Measurements from ENCODE around the gene ARRB1. TPM values are rescaled to one million over a fixed set of nuclear protein-coding genes. Genes with fewer than 3 reads are reported as not detected.

ARRB1 gene
- total RNA-seq, 1 donor from 2014 or later, result 38.0 TPM

- Mint-ChIP-seq H3K27me3 (ENCODE audit: unreplicated experiment) (no peaks in the 10 kb centered on the region), H3K9me3 (ENCODE audit: unreplicated experiment) (no peaks in the 10 kb centered on the region), H3K36me3 (ENCODE audit: unreplicated experiment) (no peaks in the 10 kb centered on the region), H3K4me3 (ENCODE audit: unreplicated experiment) (no peak overlapping the region), H3K4me1 (ENCODE audit: low read depth, unreplicated experiment) (peaks cover 3% of the 10 kb centered on the region), H3K27ac (ENCODE audit: unreplicated experiment) (no peak overlapping the region)
- DNase-seq, result no peak
- no peak for TF ChIP-seq CTCF (IDR thresholded peaks at IDR 0.05; ENCODE audit: partially characterized antibody, unreplicated experiment)
Measured at GRCh38 chr11:75298191-75298975, 53.1 kb downstream of the ARRB1 start.

GRCh38 chr11:75293903-75294302 is 57.6 kb downstream of the ARRB1 start:
- peaks cover 7% of the 10 kb centered on the region for H3K9me3 Mint-ChIP-seq (ENCODE audit: unreplicated experiment)
- TF ChIP-seq CTCF (IDR thresholded peaks at IDR 0.05; ENCODE audit: partially characterized antibody, unreplicated experiment), result no peak
- no peak overlapping the region for H3K27ac Mint-ChIP-seq (ENCODE audit: unreplicated experiment)
- no peak overlapping the region for H3K4me3 Mint-ChIP-seq (ENCODE audit: unreplicated experiment)
- H3K4me1 Mint-ChIP-seq (ENCODE audit: low read depth, unreplicated experiment), result peaks cover 9% of the 10 kb centered on the region
- H3K36me3 Mint-ChIP-seq (ENCODE audit: unreplicated experiment), result no peaks in the 10 kb centered on the region
- DNase-seq, result no peak
- H3K27me3 Mint-ChIP-seq (ENCODE audit: unreplicated experiment), result peaks cover 5% of the 10 kb centered on the region

GRCh38 chr11:75292943-75293342 is 58.5 kb downstream of the ARRB1 start:
- H3K4me1 Mint-ChIP-seq (ENCODE audit: low read depth, unreplicated experiment), result peaks cover 9% of the 10 kb centered on the region
- no peaks in the 10 kb centered on the region for H3K36me3 Mint-ChIP-seq (ENCODE audit: unreplicated experiment)
- H3K4me3 Mint-ChIP-seq (ENCODE audit: unreplicated experiment), result no peak overlapping the region
- TF ChIP-seq CTCF (IDR thresholded peaks at IDR 0.05; ENCODE audit: partially characterized antibody, unreplicated experiment), result no peak
- no peak for DNase-seq
- peaks cover 5% of the 10 kb centered on the region for H3K27me3 Mint-ChIP-seq (ENCODE audit: unreplicated experiment)
- H3K27ac Mint-ChIP-seq (ENCODE audit: unreplicated experiment), result no peak overlapping the region
- peaks cover 7% of the 10 kb centered on the region for H3K9me3 Mint-ChIP-seq (ENCODE audit: unreplicated experiment)

GRCh38 chr11:75291741-75292140 is 59.7 kb downstream of the ARRB1 start:
- H3K27ac Mint-ChIP-seq (ENCODE audit: unreplicated experiment), result no peak overlapping the region

More at GRCh38 chr11:75291741-75292140, 59.7 kb downstream of the ARRB1 start:
- H3K9me3 Mint-ChIP-seq (ENCODE audit: unreplicated experiment), result peaks cover 7% of the 10 kb centered on the region
- peaks cover 3% of the 10 kb centered on the region for H3K36me3 Mint-ChIP-seq (ENCODE audit: unreplicated experiment)
- peaks cover 5% of the 10 kb centered on the region for H3K27me3 Mint-ChIP-seq (ENCODE audit: unreplicated experiment)
- TF ChIP-seq CTCF (IDR thresholded peaks at IDR 0.05; ENCODE audit: partially characterized antibody, unreplicated experiment), result no peak
- peaks cover 9% of the 10 kb centered on the region for H3K4me1 Mint-ChIP-seq (ENCODE audit: low read depth, unreplicated experiment)
- H3K4me3 Mint-ChIP-seq (ENCODE audit: unreplicated experiment), result no peak overlapping the region
- no peak for DNase-seq

All from glutamatergic neuron (in vitro differentiated cells).